K562 (cell line): ENCODE results near the gene SCNN1B. TPM values are rescaled to one million over a fixed set of nuclear protein-coding genes. Genes with fewer than 3 reads are reported as not detected.

Experiments used
- ATAC-seq: fragments of 200-7000 bp; cut with Tn5 transposase; 3 replicates; pipeline ENCODE4 v1.9.1; 2020; ENCODE audit warnings: moderate library complexity
- BruUV-seq: library from RNA; stranded (reverse); fragments of 400-500 nt; replicated peaks from 2 replicates; lab custom pipeline; 2021; lab: Mats Ljungman, UMichigan
- CTCF ChIA-PET: fragments of 300-600 bp; formaldehyde crosslinking; extraction: SDS; loops from one replicate; lab custom pipeline; 2021; ENCODE audit warnings: low intra/inter-chr PET ratio; lab: Yijun Ruan, JAX
- POLR2A ChIA-PET: fragments of 300-600, 350-650 bp; sonication (Branson Sonifier 250); formaldehyde crosslinking; extraction: SDS; loops from one replicate; lab custom pipeline; 2021; ENCODE audit warnings: antibody characterized with exemption, inconsistent platforms; lab: Yijun Ruan, JAX
- DNase-seq, 4 experiments: peaks; one replicate each; pipeline versions ENCODE4 v3.0.0 to v3.0.0-alpha.2; 2011 to 2018; ENCODE audit warnings: low spot score in 3 of 4, mixed read lengths in 3 of 4; ENCODE audit errors: extremely low read depth in 1 of 4
- FAIRE-seq: peaks from 2 replicates; lab custom pipeline; 2011; peaks lifted over from hg19 to GRCh38; lab: Jason Lieb, UNC
- H2AFZ ChIP-seq: 2 replicates; pipeline ENCODE4 v1.6.0; 2011; ENCODE audit warnings: low read depth, low read length, control low read depth, inconsistent platforms
- H3K27ac ChIP-seq: fragments of 200-600 bp; 3 replicates; pipeline ENCODE4 v1.8.0; 2011; ENCODE audit warnings: low read depth, mild to moderate bottlenecking, control low read depth, inconsistent platforms, low read length, moderate library complexity, mixed read lengths; ENCODE audit errors: extremely low read depth
- H3K27me3 ChIP-seq, 2 experiments: fragments of 300-600 bp in 1 of 2; 2 replicates in 1 of 2; 3 replicates in 1 of 2; pipeline versions ENCODE4 v1.6.0 to v1.8.0; 2011; ENCODE audit warnings: inconsistent platforms in 2 of 2, low read length in 2 of 2, mild to moderate bottlenecking in 1 of 2, mixed read lengths in 1 of 2, moderate library complexity in 1 of 2; ENCODE audit not compliant: control insufficient read depth in 2 of 2, insufficient read depth in 2 of 2
- H3K36me3 ChIP-seq: fragments of 300-600 bp; 3 replicates; pipeline ENCODE4 v1.8.0; 2011; ENCODE audit warnings: mild to moderate bottlenecking, low read length, inconsistent platforms; ENCODE audit not compliant: control insufficient read depth, insufficient read depth
- H3K4me1 ChIP-seq, 2 experiments: fragments of 200-600 bp in 1 of 2; replicated peaks in 1 of 2; 2 replicates in 1 of 2; 3 replicates in 1 of 2; pipeline versions ENCODE4 v1.5.1 to v1.8.0; 2011; ENCODE audit warnings: inconsistent platforms in 2 of 2, low read length in 2 of 2, mild to moderate bottlenecking in 1 of 2, mixed read lengths in 1 of 2, moderate library complexity in 1 of 2; ENCODE audit not compliant: control insufficient read depth in 2 of 2, insufficient read depth in 2 of 2
- H3K4me2 ChIP-seq: 2 replicates; pipeline ENCODE4 v1.6.1; 2011; ENCODE audit warnings: low read length, control low read depth, inconsistent platforms, mixed read lengths; ENCODE audit not compliant: insufficient read depth
- H3K4me3 ChIP-seq: fragments of 200-600 bp; sonication (generic), shearing (Covaris generic); 2 replicates; pipeline ENCODE4 v1.5.1; 2016; ENCODE audit warnings: control low read depth, inconsistent platforms
- H3K79me2 ChIP-seq: fragments of 200-600 bp; 3 replicates; pipeline ENCODE4 v1.8.0; 2011; ENCODE audit warnings: low read length, inconsistent platforms; ENCODE audit not compliant: control insufficient read depth, insufficient read depth
- H3K9ac ChIP-seq, 2 experiments: 2 replicates each; pipeline versions ENCODE4 v1.6.0 to v1.6.1; 2011; ENCODE audit warnings: low read depth in 2 of 2, low read length in 2 of 2, control low read depth in 1 of 2, inconsistent platforms in 1 of 2, mild to moderate bottlenecking in 1 of 2, mixed read lengths in 1 of 2; ENCODE audit not compliant: insufficient read depth in 1 of 2
- H3K9me1 ChIP-seq: one replicate; pipeline ENCODE4 v1.6.0; 2011; ENCODE audit warnings: inconsistent platforms, mild to moderate bottlenecking, low read length, moderate library complexity; ENCODE audit not compliant: control insufficient read depth, insufficient read depth
- H3K9me3 ChIP-seq: replicated peaks from 2 replicates; pipeline ENCODE4 v1.5.1; 2011; ENCODE audit warnings: low read depth, low read length, inconsistent platforms; ENCODE audit not compliant: control insufficient read depth, insufficient read depth
- H4K20me1 ChIP-seq: replicated peaks from 2 replicates; pipeline ENCODE4 v1.6.1; 2011; ENCODE audit warnings: low read length, inconsistent platforms, mixed read lengths; ENCODE audit not compliant: control insufficient read depth, insufficient read depth
- NR2C2 ChIP-seq, 2 experiments: fragments of 200-800 bp in 1 of 2; sonication (Bioruptor generic) in 1 of 2; sonication (generic) in 1 of 2; formaldehyde crosslinking in 1 of 2; IDR thresholded peaks; 2 replicates each; pipeline versions ENCODE4 v1.6.1 to v1.8.0; 2016 to 2022; ENCODE audit warnings: mild to moderate bottlenecking in 1 of 2, missing compliant biosample characterization in 1 of 2, missing genetic modification characterization in 1 of 2, missing genetic modification reagents in 1 of 2
- SAFB2 ChIP-seq: fragments of 200-400 bp; formaldehyde crosslinking; IDR thresholded peaks from 2 replicates; pipeline ENCODE4 v1.6.1; 2018; ENCODE audit warnings: borderline replicate concordance, low read length, low read depth, moderate library complexity; ENCODE audit not compliant: severe bottlenecking
- ZNF76 ChIP-seq: fragments of 250-450 bp; sonication (Bioruptor Pico); IDR thresholded peaks from 2 replicates; pipeline ENCODE4 v1.4.0; 2020; ENCODE audit warnings: mild to moderate bottlenecking, moderate library complexity, borderline replicate concordance
- WGBS: fragments of 100-300 bp; shearing (Covaris generic); methylation state at CpG from one replicate; pipeline ENCODE4 v1.1.6; 2016; ENCODE audit warnings: low coverage, mixed read lengths; ENCODE audit not compliant: insufficient coverage; ENCODE audit errors: missing lambda C conversion rate; 5-methylcytosine and 5-hydroxymethylcytosine counted together
- in situ Hi-C: fragments of 300-500 bp; cut with MboI; formaldehyde crosslinking; loops from 4 replicates; pipeline ENCODE4 v1.15.0; 2018; ENCODE audit warnings: inconsistent platforms, mixed read lengths
- intact Hi-C: fragments of 100-400 bp; cut with micrococcal nuclease; formaldehyde crosslinking; loops from 2 replicates; pipeline ENCODE4 v1.14.2; 2022
- polyA plus RNA-seq, 8 experiments: library from polyadenylated mRNA; depleted of rRNA in 4 of 8; stranded (reverse) in 5 of 8; unstranded in 3 of 8; fragments of >200 nt; fragmentation: Nextera tagmentation in 2 of 8; fragmentation: Illumina TruSeq in 1 of 8; extraction: Ambion mirVana in 2 of 8; extraction: Trizol in 1 of 8; gene quantifications; 2 replicates each; pipeline versions ENCODE4 v1.2.1 to v1.2.3, GENCODE V29; 2011 to 2014; ENCODE audit warnings: inconsistent platforms in 1 of 8, missing spikeins in 1 of 8
- total RNA-seq, 7 experiments: library from RNA; depleted of rRNA in 6 of 7; stranded (reverse); fragments of >200 nt in 6 of 7; fragmentation: Illumina TruSeq in 2 of 7; extraction: Trizol in 2 of 7; gene quantifications; 2 replicates each; pipeline versions ENCODE4 v1.2.1 to v1.2.3, GENCODE V29; 2011 to 2021; ENCODE audit warnings: low replicate concordance in 1 of 7

Gene SCNN1B
- total and polyA plus RNA-seq, 9 of the 15 experiments (the other 6 are each of a cell fraction or from before 2014, with no cell fraction given): not detected

- no peaks in the 10 kb centered on the region for H3K79me2 ChIP-seq
- no peaks in the 10 kb centered on the region for H3K4me1 ChIP-seq
- H4K20me1 ChIP-seq: 0 out of 2 replicates have a peak, but pooled peaks cover 2% of the 10 kb centered on the region
- H3K4me2 ChIP-seq: no peak overlapping the region
- H3K9me3 ChIP-seq: no peaks in the 10 kb centered on the region
- TF ChIP-seq ZNF76 (CRISPR knock-in tag) (no peak), NR2C2 (CRISPR knock-in tag; IDR thresholded peaks at IDR 0.05) (no peak), NR2C2 (tag; IDR thresholded peaks at IDR 0.05) (no peak)
- DNase-seq (no peak), FAIRE-seq (no peak), ATAC-seq (no peak)
- WGBS: 73% methylated on average over 5 of the region's 7 CpGs
- H3K27me3 ChIP-seq: no peaks in the 10 kb centered on the region
- ChIA-PET POLR2A (no interaction called here), CTCF (no interaction called here)
- H3K4me3 ChIP-seq: no peak overlapping the region
- H3K9ac ChIP-seq: no peak overlapping the region
- BruUV-seq: no TSS peak
- no peaks in the 10 kb centered on the region for H3K9me1 ChIP-seq
- H3K27ac ChIP-seq: no peak overlapping the region
- in situ Hi-C loops: no loop called here
- H2AFZ ChIP-seq: no peak overlapping the region
- H3K36me3 ChIP-seq: peaks cover 42% of the 10 kb centered on the region
- intact Hi-C loops: no loop called here
Measured at GRCh38 chr16:23416816-23417215, 114.7 kb downstream of the SCNN1B start.

GRCh38 chr16:23420011-23420410 is 117.9 kb downstream of the SCNN1B start:
- Histone ChIP-seq H3K9ac (no peak overlapping the region), H3K27ac (no peak overlapping the region), H3K9me3 (no peaks in the 10 kb centered on the region), H3K4me1 (peaks cover 0 to 3% of the 10 kb centered on the region in 2 experiments; a peak in 1 of 5 replicates), H3K4me3 (no peak overlapping the region), H3K79me2 (no peaks in the 10 kb centered on the region), H3K9me1 (no peaks in the 10 kb centered on the region), H3K4me2 (no peak overlapping the region), H2AFZ (no peak overlapping the region), H4K20me1 (no peaks in the 10 kb centered on the region), H3K36me3 (peaks cover 27% of the 10 kb centered on the region), H3K27me3 (no peaks in the 10 kb centered on the region)
- DNase-seq (no peak), ATAC-seq (no peak), FAIRE-seq (no peak)
- ChIA-PET POLR2A (interaction anchor here (0.6 to 0.9 kb wide), 3 partner anchors 17 to 445 kb away, joined by 3 to 4 read pairs (median 3); no protein-coding TSS in a partner anchor), CTCF (no interaction called here)
- in situ Hi-C loops: no loop called here
- 90% methylated on average over 5 of the region's 5 CpGs for WGBS
- intact Hi-C loops: no loop called here
- no TSS peak for BruUV-seq
- no peak for TF ChIP-seq SAFB2
